Chondrocyte (in vitro differentiated cells): Measurements from ENCODE around the gene EPS8. TPM values are rescaled to one million over a fixed set of nuclear protein-coding genes. Genes with fewer than 3 reads are reported as not detected.

Experiments used
- DNase-seq: peaks from one replicate; pipeline ENCODE4 v3.0.0; 2021; ENCODE audit warnings: mixed read lengths, low spot score
- H3K27ac Mint-ChIP-seq: one replicate; pipeline ENCODE4 v1.8.0; 2021; ENCODE audit warnings: mild to moderate bottlenecking, moderate library complexity, mixed read lengths; ENCODE audit not compliant: unreplicated experiment
- H3K27me3 Mint-ChIP-seq: 2 replicates; pipeline ENCODE4 v1.8.0; 2021; ENCODE audit warnings: low read depth, mixed read lengths
- H3K36me3 Mint-ChIP-seq: 2 replicates; pipeline ENCODE4 v1.8.0; 2021; ENCODE audit warnings: low read depth, mixed read lengths
- H3K4me1 Mint-ChIP-seq: 2 replicates; pipeline ENCODE4 v1.8.0; 2021; ENCODE audit warnings: low read depth, mild to moderate bottlenecking, mixed read lengths
- H3K4me3 Mint-ChIP-seq: one replicate; pipeline ENCODE4 v1.8.0; 2021; ENCODE audit warnings: mild to moderate bottlenecking, moderate library complexity, mixed read lengths; ENCODE audit not compliant: unreplicated experiment
- H3K9me3 Mint-ChIP-seq: 2 replicates; pipeline ENCODE4 v1.8.0; 2021; ENCODE audit warnings: low read depth, mixed read lengths
- CTCF ChIP-seq: fragments of 200-600 bp; sonication (generic); IDR thresholded peaks from 2 replicates; pipeline ENCODE4 v1.5.0; 2021; ENCODE audit warnings: antibody characterized with exemption, mild to moderate bottlenecking, moderate library complexity
- total RNA-seq: library from RNA; stranded (reverse); gene quantifications from 3 replicates; pipeline ENCODE4 v1.2.1, GENCODE V29; 2021

The EPS8 gene
- total RNA-seq, 1 donor from 2014 or later, result 114 TPM

- H3K4me3 Mint-ChIP-seq, result no peak overlapping the region
- no peak for DNase-seq
- H3K27me3 Mint-ChIP-seq, result no peaks in the 10 kb centered on the region
- TF ChIP-seq CTCF, result no peak
- peaks cover 6% of the 10 kb centered on the region for H3K36me3 Mint-ChIP-seq
- H3K4me1 Mint-ChIP-seq, result peaks cover 82% of the 10 kb centered on the region
- no peaks in the 10 kb centered on the region for H3K9me3 Mint-ChIP-seq
- no peak overlapping the region for H3K27ac Mint-ChIP-seq
Observed at GRCh38 chr12:15705606-15706005, 83.6 kb downstream of the EPS8 start.

GRCh38 chr12:15702276-15702675 lies 86.9 kb downstream of the EPS8 start:
- no peak overlapping the region for H3K4me3 Mint-ChIP-seq
- peaks cover 2% of the 10 kb centered on the region for H3K36me3 Mint-ChIP-seq
- H3K27me3 Mint-ChIP-seq, result no peaks in the 10 kb centered on the region
- H3K9me3 Mint-ChIP-seq, result no peaks in the 10 kb centered on the region
- peak overlapping the region; percentile 92 for H3K27ac Mint-ChIP-seq
- TF ChIP-seq CTCF, result no peak
- H3K4me1 Mint-ChIP-seq, result peaks cover 85% of the 10 kb centered on the region
- DNase-seq, result no peak

- H3K36me3 Mint-ChIP-seq, result peaks cover 2% of the 10 kb centered on the region
- H3K4me1 Mint-ChIP-seq, result peaks cover 85% of the 10 kb centered on the region
- H3K4me3 Mint-ChIP-seq, result peak overlapping the region; percentile 7
- no peak for DNase-seq
- peak overlapping the region; percentile 92 for H3K27ac Mint-ChIP-seq
- no peak for TF ChIP-seq CTCF
- H3K27me3 Mint-ChIP-seq, result no peaks in the 10 kb centered on the region
- no peaks in the 10 kb centered on the region for H3K9me3 Mint-ChIP-seq
Observed at GRCh38 chr12:15701631-15702156, 87.5 kb downstream of the EPS8 start.

GRCh38 chr12:15701206-15701605 lies 88.0 kb downstream of the EPS8 start:
- Mint-ChIP-seq H3K9me3 (no peaks in the 10 kb centered on the region), H3K27me3 (no peaks in the 10 kb centered on the region), H3K4me3 (peak overlapping the region; percentile 21), H3K4me1 (peaks cover 85% of the 10 kb centered on the region), H3K36me3 (peaks cover 2% of the 10 kb centered on the region), H3K27ac (peak overlapping the region; percentile 92)
- no peak for DNase-seq
- no peak for TF ChIP-seq CTCF

GRCh38 chr12:15700595-15700994 lies 88.6 kb downstream of the EPS8 start:
- H3K36me3 Mint-ChIP-seq, result peaks cover 2% of the 10 kb centered on the region
- H3K4me1 Mint-ChIP-seq, result peaks cover 82% of the 10 kb centered on the region
- no peak for DNase-seq
- no peaks in the 10 kb centered on the region for H3K9me3 Mint-ChIP-seq
- H3K27ac Mint-ChIP-seq, result peak overlapping the region; percentile 92
- H3K4me3 Mint-ChIP-seq, result no peak overlapping the region
- no peak for TF ChIP-seq CTCF
- no peaks in the 10 kb centered on the region for H3K27me3 Mint-ChIP-seq
